ENCODE results near the gene KIF17.

The KIF17 gene

GRCh38 chr1:20616847-20617487 lies 100.8 kb downstream of the KIF17 start:
- DNase-seq: no peak

DNA sequence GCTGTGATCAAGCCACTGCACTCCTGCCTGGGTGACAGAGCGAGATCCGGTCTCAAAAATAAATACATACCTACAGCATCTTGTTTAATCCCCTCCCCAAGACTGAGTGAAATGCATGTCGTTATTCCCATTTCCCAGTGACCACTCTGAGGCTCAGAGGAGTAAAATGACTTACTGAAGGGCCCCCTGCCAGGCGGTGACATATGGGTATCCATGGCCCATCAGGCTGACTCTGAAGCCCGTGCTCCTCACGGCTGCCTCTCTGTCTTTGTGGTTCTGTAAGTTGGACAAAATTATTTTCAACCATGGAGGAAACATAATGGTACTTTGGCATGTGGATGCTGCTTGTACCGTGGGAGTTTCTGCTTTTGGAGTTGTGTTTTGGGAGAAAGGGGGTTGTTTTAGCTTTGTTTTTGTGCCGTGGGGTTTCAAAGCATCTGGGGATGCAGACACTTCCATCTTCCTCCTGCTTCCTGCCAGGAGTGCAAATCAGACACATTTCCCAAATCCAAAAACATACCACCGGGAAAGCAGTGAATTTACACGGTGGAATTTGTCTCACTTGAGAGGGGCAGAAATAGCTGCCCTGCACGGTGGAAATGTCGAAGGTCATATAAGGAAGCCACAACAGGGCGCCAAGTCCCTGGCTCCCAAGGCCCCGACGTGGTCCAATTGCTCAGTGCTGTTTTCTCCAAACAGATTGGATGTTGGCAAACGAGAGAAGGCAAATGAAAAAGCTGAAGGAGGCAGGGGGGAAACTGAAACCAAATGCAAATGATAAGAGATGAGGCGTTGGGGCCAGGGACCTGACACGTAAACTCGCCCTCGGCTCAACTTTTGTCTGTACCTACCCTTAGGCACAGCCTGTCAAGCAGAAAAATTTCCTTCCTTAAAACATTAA lies 101.6 kb downstream of the KIF17 start:
- no peak for DNase-seq

DNA sequence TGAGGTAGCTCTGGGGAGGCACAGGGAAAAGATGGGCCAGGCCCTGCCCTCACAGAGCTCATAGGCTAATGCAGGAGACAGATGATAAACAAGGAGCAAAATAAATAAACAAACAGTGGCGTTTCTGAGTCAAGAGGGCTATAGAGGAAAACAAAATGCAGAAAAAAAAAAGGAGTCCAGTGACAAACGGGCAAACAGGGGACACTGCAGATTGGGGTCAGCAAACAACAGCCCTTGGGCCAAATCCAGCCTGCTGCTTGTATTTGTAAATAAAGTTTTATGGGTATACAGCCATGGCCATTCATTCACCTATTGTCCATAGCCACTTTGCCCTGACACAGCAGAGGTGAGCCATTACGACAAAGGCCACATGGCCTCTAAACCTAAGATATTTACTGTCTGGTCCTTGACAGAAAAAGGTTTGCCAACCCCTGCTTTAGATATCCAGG lies 103.7 kb downstream of the KIF17 start:
- DNase-seq: no peak
